IMR-90 (cell line): ENCODE measurements around the gene GRIA4. TPM values are rescaled to one million over a fixed set of nuclear protein-coding genes. Genes with fewer than 3 reads are reported as not detected.

ENCODE experiments used
- ATAC-seq: fragments of 200-7000 bp; cut with Tn5 transposase; 2 replicates; pipeline ENCODE4 v1.9.1; 2020; ENCODE audit warnings: low read depth, mild to moderate bottlenecking, moderate library complexity
- BruUV-seq: library from RNA; stranded (reverse); fragments of 400-500 nt; replicated peaks from 2 replicates; lab custom pipeline; 2021; lab: Mats Ljungman, UMichigan
- CTCF ChIA-PET: fragments of 300-600 bp; formaldehyde crosslinking; extraction: SDS; loops from one replicate; lab custom pipeline; 2021; ENCODE audit warnings: antibody characterized with exemption; lab: Yijun Ruan, JAX
- POLR2A ChIA-PET: fragments of 300-600 bp; sonication (Branson Sonifier 250); formaldehyde crosslinking; loops from one replicate; lab custom pipeline; 2022; ENCODE audit warnings: antibody characterized with exemption; ENCODE audit not compliant: unreplicated experiment; lab: Charles Lee
- DNase-seq: peaks from one replicate; pipeline ENCODE4 v3.0.0; 2013
- H2AFZ ChIP-seq: replicated peaks from 2 replicates; pipeline ENCODE3; 2013; ENCODE audit warnings: low read length, mild to moderate bottlenecking; ENCODE audit not compliant: poor library complexity
- H2AK5ac ChIP-seq: 2 replicates; pipeline ENCODE4 v1.6.1; 2013; ENCODE audit warnings: low read depth, low read length, inconsistent platforms
- H2AK9ac ChIP-seq: replicated peaks from 2 replicates; pipeline ENCODE3; 2013; ENCODE audit warnings: mild to moderate bottlenecking, low read depth, low read length, moderate library complexity; ENCODE audit not compliant: poor library complexity
- H2BK120ac ChIP-seq: 2 replicates; pipeline ENCODE4 v1.6.1; 2013; ENCODE audit warnings: low read depth, low read length, inconsistent platforms
- H2BK15ac ChIP-seq: 3 replicates; pipeline ENCODE4 v1.6.1; 2013; ENCODE audit warnings: low read depth, low read length, inconsistent platforms
- H2BK20ac ChIP-seq: 2 replicates; pipeline ENCODE4 v1.6.1; 2013; ENCODE audit warnings: low read depth, mild to moderate bottlenecking, inconsistent platforms, low read length, moderate library complexity
- H2BK5ac ChIP-seq: 2 replicates; pipeline ENCODE4 v1.6.1; 2013; ENCODE audit warnings: mild to moderate bottlenecking, low read depth, low read length, inconsistent platforms; ENCODE audit not compliant: poor library complexity, severe bottlenecking
- H3K14ac ChIP-seq: replicated peaks from 2 replicates; pipeline ENCODE4 v1.6.1; 2013; ENCODE audit warnings: low read depth, low read length, inconsistent platforms
- H3K18ac ChIP-seq: 2 replicates; pipeline ENCODE4 v1.6.1; 2013; ENCODE audit warnings: low read depth, low read length, control low read depth
- H3K23ac ChIP-seq: 2 replicates; pipeline ENCODE4 v1.6.1; 2013; ENCODE audit warnings: low read depth, low read length, inconsistent platforms
- H3K27ac ChIP-seq: 2 replicates; pipeline ENCODE4 v1.5.1; 2013; ENCODE audit warnings: mild to moderate bottlenecking, control low read depth, low read length; ENCODE audit not compliant: insufficient read depth
- H3K27me3 ChIP-seq: 2 replicates; pipeline ENCODE4 v1.6.1; 2013; ENCODE audit warnings: low read length; ENCODE audit not compliant: control insufficient read depth, insufficient read depth
- H3K36me3 ChIP-seq: 2 replicates; pipeline ENCODE4 v1.6.1; 2013; ENCODE audit warnings: low read length, mixed read lengths; ENCODE audit not compliant: control insufficient read depth, insufficient read depth
- H3K4ac ChIP-seq: 2 replicates; pipeline ENCODE4 v1.6.1; 2013; ENCODE audit warnings: low read depth, low read length, inconsistent platforms
- H3K4me1 ChIP-seq: 2 replicates; pipeline ENCODE4 v1.6.1; 2013; ENCODE audit warnings: low read length, mixed read lengths; ENCODE audit not compliant: control insufficient read depth, insufficient read depth
- H3K4me2 ChIP-seq: 2 replicates; pipeline ENCODE4 v1.6.1; 2013; ENCODE audit warnings: low read depth, mild to moderate bottlenecking, control low read depth, low read length, moderate library complexity
- H3K4me3 ChIP-seq: 2 replicates; pipeline ENCODE4 v1.5.1; 2013; ENCODE audit warnings: low read depth, mild to moderate bottlenecking, control low read depth, low read length, moderate library complexity; ENCODE audit not compliant: insufficient read depth
- H3K56ac ChIP-seq: 2 replicates; pipeline ENCODE4 v1.6.1; 2013; ENCODE audit warnings: low read length, inconsistent platforms; ENCODE audit not compliant: insufficient read depth; ENCODE audit errors: extremely low read depth
- H3K79me1 ChIP-seq, 2 experiments: 2 replicates each; pipeline ENCODE4 v1.6.1; 2013; ENCODE audit warnings: low read length in 2 of 2, inconsistent platforms in 1 of 2, low read depth in 1 of 2
- H3K9ac ChIP-seq: 2 replicates; pipeline ENCODE4 v1.6.1; 2013; ENCODE audit warnings: low read depth, low read length, control low read depth
- H3K9me1 ChIP-seq: 2 replicates; pipeline ENCODE4 v1.6.1; 2013; ENCODE audit warnings: low read length, inconsistent platforms; ENCODE audit not compliant: insufficient read depth
- H3K9me3 ChIP-seq: 2 replicates; pipeline ENCODE4 v1.6.1; 2013; ENCODE audit warnings: low read length; ENCODE audit not compliant: control insufficient read depth, insufficient read depth
- H4K20me1 ChIP-seq: 2 replicates; pipeline ENCODE4 v1.6.1; 2013; ENCODE audit warnings: low read length, inconsistent platforms; ENCODE audit not compliant: insufficient read depth
- H4K5ac ChIP-seq: 2 replicates; pipeline ENCODE4 v1.6.1; 2013; ENCODE audit warnings: mild to moderate bottlenecking, low read depth, low read length, control low read depth
- H4K8ac ChIP-seq, 2 experiments: 2 replicates each; pipeline ENCODE4 v1.6.1; 2013; ENCODE audit warnings: low read depth in 2 of 2, low read length in 2 of 2, control low read depth in 1 of 2, inconsistent platforms in 1 of 2
- H4K91ac ChIP-seq: 2 replicates; pipeline ENCODE4 v1.6.1; 2013; ENCODE audit warnings: low read depth, low read length, inconsistent platforms; ENCODE audit not compliant: insufficient read depth
- BHLHE40 ChIP-seq: fragments of 150-350 bp; IDR thresholded peaks from 2 replicates; pipeline ENCODE4 v1.6.1; 2016; ENCODE audit warnings: mild to moderate bottlenecking, low read depth, low read length
- CEBPB ChIP-seq: IDR thresholded peaks from 2 replicates; pipeline ENCODE4 v1.6.1; 2012; ENCODE audit warnings: low read depth, low read length, improper control_type of control experiment
- FOS ChIP-seq: fragments of 150-350 bp; IDR thresholded peaks from 2 replicates; pipeline ENCODE4 v1.6.1; 2016; ENCODE audit warnings: low read depth, low read length
- MAFK ChIP-seq: IDR thresholded peaks from 2 replicates; pipeline ENCODE4 v1.6.1; 2012; ENCODE audit warnings: low read depth, low read length, improper control_type of control experiment
- NFE2L2 ChIP-seq: fragments of 150-350 bp; IDR thresholded peaks from 2 replicates; pipeline ENCODE4 v1.6.1; 2016; ENCODE audit warnings: low read depth, mild to moderate bottlenecking, low read length
- POLR2A ChIP-seq: IDR thresholded peaks from 2 replicates; pipeline ENCODE4 v1.6.1; 2012; ENCODE audit warnings: mild to moderate bottlenecking, low read depth, low read length
- RAD21 ChIP-seq: IDR thresholded peaks from 2 replicates; pipeline ENCODE4 v1.6.1; 2012; ENCODE audit warnings: low read length, improper control_type of control experiment
- RCOR1 ChIP-seq: IDR thresholded peaks from 2 replicates; pipeline ENCODE4 v1.6.1; 2012; ENCODE audit warnings: mild to moderate bottlenecking, low read length, improper control_type of control experiment; ENCODE audit not compliant: insufficient replicate concordance
- RFX5 ChIP-seq: IDR thresholded peaks from 2 replicates; pipeline ENCODE4 v1.8.0; 2012; ENCODE audit warnings: low read depth, mild to moderate bottlenecking, low read length, moderate library complexity
- USF2 ChIP-seq: fragments of 150-350 bp; IDR thresholded peaks from 2 replicates; pipeline ENCODE4 v1.6.1; 2017; ENCODE audit warnings: mild to moderate bottlenecking, antibody characterized with exemption, low read length, low read depth
- WGBS, 2 experiments: methylation state at CpG; one replicate each; pipeline versions ENCODE4 v1.1.5 to v1.1.7; 2013; ENCODE audit warnings: missing lambda C conversion rate in 2 of 2; ENCODE audit not compliant: insufficient read length in 1 of 2; ENCODE audit errors: extremely low coverage in 2 of 2; 5-methylcytosine and 5-hydroxymethylcytosine counted together
- dilution Hi-C: fragments of 300-500 bp; cut with HindIII; formaldehyde crosslinking; loops from one replicate; pipeline ENCODE4 v1.14.3; 2018; ENCODE audit warnings: low sequenced_read_pairs; ENCODE audit not compliant: unreplicated experiment
- in situ Hi-C: fragments of 300-500 bp; cut with MboI; formaldehyde crosslinking; loops from 3 replicates; pipeline ENCODE4 v1.14.3; 2019; ENCODE audit warnings: low sequenced_read_pairs, inconsistent platforms, mixed read lengths
- intact Hi-C: fragments of 100-400 bp; cut with micrococcal nuclease; formaldehyde crosslinking; loops from 2 replicates; pipeline ENCODE4 v1.10.0; 2022
- polyA plus RNA-seq, 3 experiments: library from polyadenylated mRNA; depleted of rRNA; stranded (reverse); fragments of >200 nt; gene quantifications; 2 replicates each; pipeline ENCODE4 v1.2.3, GENCODE V29; 2012; ENCODE audit warnings: low replicate concordance in 1 of 3
- total RNA-seq: library from RNA; depleted of rRNA; stranded (reverse); fragments of >200 nt; gene quantifications from 2 replicates; pipeline ENCODE4 v1.2.3, GENCODE V29; 2012
- TF ChIP-seq, protein P1 (sequence below): fragments of 150-350 bp; IDR thresholded peaks from 2 replicates; pipeline ENCODE4 v1.6.1; 2016; ENCODE audit warnings: low read depth, mild to moderate bottlenecking, low read length, moderate library complexity, borderline replicate concordance

Gene GRIA4
- total and polyA plus RNA-seq, 2 of the 4 experiments (the other 2 are of a cell fraction), result 0.36 to 1.0 TPM

DNA sequence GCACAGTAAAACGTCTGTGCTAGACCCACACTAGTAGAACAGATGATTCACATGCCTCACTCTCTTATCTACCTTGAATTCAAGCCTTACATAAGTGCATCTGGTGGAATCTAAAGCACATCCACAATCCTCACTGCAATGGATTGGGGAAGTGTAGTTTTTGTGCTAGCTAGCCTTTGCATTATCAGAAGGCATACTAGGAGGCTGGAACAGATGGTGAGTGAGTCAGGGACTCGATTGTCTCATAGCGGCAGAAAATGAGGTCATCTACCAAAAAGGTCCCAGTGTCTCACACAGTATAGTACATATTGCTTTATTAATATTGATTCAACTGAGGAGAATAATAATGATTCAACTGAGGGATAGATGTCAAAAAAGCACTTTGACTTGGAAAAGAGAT, 402.9 kb downstream of the GRIA4 start:
- Histone ChIP-seq H3K36me3 (peaks cover 16% of the 10 kb centered on the region), H3K18ac (no peak overlapping the region; the same call in 1 of the 2 replicates), H3K79me1 (peaks cover 33 to 67% of the 10 kb centered on the region in 2 experiments), H2BK120ac (no peak overlapping the region), H3K4me3 (no peak overlapping the region), H2BK20ac (no peak overlapping the region), H4K5ac (no peak overlapping the region), H3K9me3 (no peaks in the 10 kb centered on the region), H3K4me2 (peak overlapping the region; percentile 18; the same call in 1 of the 2 replicates), H2BK5ac (peak overlapping the region; percentile 72), H3K9me1 (peaks cover 7% of the 10 kb centered on the region; the same call in 1 of the 2 replicates), H3K27ac (no peak overlapping the region), H4K91ac (no peak overlapping the region), H2AFZ (no peak overlapping the region), H2BK15ac (no peak overlapping the region), H4K8ac (no peak overlapping the region), H3K23ac (peak overlapping the region; percentile 52; the same call in 1 of the 2 replicates), H2AK5ac (no peak overlapping the region), H4K20me1 (peaks cover 5% of the 10 kb centered on the region; the same call in 1 of the 2 replicates), H3K9ac (no peak overlapping the region), H3K4ac (0 out of 2 replicates have a peak overlapping the region, but pooled peaks have one; percentile 37), H3K4me1 (peaks cover 6% of the 10 kb centered on the region), H3K14ac (peak overlapping the region; percentile 85; the same call in 1 of the 2 replicates), H3K27me3 (no peaks in the 10 kb centered on the region), H3K56ac (no peak overlapping the region), H2AK9ac (no peak overlapping the region)
- ChIA-PET POLR2A (no interaction called here), CTCF (no interaction called here)
- TF ChIP-seq POLR2A, result no peak
- TF ChIP-seq, protein P1, sequence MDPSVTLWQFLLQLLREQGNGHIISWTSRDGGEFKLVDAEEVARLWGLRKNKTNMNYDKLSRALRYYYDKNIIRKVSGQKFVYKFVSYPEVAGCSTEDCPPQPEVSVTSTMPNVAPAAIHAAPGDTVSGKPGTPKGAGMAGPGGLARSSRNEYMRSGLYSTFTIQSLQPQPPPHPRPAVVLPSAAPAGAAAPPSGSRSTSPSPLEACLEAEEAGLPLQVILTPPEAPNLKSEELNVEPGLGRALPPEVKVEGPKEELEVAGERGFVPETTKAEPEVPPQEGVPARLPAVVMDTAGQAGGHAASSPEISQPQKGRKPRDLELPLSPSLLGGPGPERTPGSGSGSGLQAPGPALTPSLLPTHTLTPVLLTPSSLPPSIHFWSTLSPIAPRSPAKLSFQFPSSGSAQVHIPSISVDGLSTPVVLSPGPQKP, result no peak
- no peak for TF ChIP-seq BHLHE40
- peak; percentile 79 for TF ChIP-seq CEBPB
- no peak for TF ChIP-seq RFX5
- no peak for TF ChIP-seq RCOR1
- TF ChIP-seq MAFK, result no peak
- TF ChIP-seq RAD21, result no peak
- TF ChIP-seq USF2, result no peak
- peak; percentile 80 for TF ChIP-seq FOS
- no peak for TF ChIP-seq NFE2L2
- no TSS peak for BruUV-seq
- WGBS, 2 experiments, result no CpG with 5 or more reads among the region's 3 CpGs
- DNase-seq (peak; percentile 95), ATAC-seq (peak; percentile 85)
- dilution Hi-C loops (no loop called here), intact Hi-C loops (no loop called here), in situ Hi-C loops (no loop called here)
